HG02678 (cell line): Measurements from ENCODE around the gene TXLNB.
"Not testable (repeated sequence)": the region's sequence is repeated elsewhere in the genome, so short reads cannot be mapped to it uniquely, and the experiment has no call there.

Experiments
- ATAC-seq: cut with Tn5 transposase; IDR thresholded peaks from one replicate; pipeline ENCODE4 v1.9.1; 2021; ENCODE audit warnings: mild to moderate bottlenecking, moderate library complexity; ENCODE audit not compliant: unreplicated experiment

TXLNB gene

DNA sequence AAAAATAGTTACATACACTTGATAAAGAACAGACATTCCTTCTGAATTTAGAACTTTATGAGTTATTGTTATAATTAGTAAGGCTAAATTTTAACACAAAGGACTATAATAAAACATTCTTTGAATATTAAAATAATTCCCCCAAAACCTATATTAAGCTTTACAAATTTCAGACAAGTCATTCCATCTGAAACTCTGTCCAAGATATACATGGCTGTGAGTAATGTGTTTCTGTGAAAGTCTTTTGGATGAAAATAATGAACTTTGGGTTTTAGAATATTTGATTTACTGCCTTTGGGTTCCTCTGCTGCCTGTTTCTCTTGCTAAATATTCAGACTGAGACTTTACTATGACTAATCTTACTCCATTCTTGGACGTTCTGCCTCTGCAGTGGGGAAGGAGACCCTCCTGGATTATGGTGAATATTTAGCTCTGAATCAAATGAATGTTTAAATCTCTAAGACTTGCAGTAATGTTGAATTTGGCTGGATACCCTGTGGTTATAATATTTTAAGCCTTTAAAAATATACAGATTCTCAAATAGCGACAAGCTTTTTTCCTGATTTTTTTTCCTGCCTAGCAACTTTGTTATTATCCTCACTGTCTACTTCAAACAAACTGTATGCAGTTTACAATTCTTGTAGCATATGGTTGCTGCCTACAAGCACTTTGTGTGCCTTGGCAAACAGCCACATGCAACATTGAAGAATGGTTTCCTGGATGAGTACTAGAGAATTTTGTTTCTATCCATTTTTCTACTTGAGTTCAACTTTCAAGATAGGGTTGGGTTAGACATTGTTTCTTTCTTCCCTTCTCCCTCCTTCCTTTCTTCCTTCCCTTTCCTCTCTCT lies 51.4 kb downstream of the TXLNB start:
- no peak for ATAC-seq

DNA sequence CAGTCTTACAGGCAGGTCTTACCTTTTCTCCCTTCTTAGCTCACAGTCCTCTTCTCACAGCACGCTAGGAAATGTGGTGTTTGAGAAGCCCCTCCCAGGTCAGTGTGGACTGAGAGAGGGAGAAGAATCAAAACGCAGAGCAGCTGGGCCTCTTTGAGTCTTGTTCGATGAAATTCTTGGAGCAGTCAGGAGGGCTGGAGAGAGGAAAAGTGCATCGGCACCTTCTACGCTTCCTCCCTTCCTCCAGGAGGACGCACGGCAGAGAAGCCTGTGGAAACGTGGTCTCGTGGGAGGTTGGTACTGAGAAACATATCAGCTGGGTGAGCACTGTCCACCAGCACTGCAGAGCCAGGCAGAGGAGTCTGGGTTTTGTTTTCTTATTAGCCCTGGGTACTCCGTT lies 52.7 kb downstream of the TXLNB start:
- ATAC-seq: no peak

DNA sequence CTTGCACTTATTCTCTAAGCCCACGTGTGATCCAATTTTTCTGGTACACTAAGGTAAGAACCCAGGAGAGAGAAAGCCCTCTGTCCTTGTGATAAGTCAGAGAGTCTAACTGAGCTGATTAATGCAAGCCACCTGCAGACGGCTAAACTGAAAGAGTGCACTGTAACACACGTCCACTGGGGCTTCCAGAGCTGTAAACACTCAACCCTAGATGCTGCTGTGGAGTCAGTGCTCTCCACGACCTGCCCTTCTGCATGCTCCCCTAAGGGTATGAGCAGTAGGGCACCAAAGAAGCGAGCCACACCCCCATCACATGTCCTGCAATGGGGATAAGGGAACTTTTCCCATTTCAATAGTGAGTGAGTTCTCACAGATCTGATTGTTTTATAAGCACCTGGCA lies 55.7 kb downstream of the TXLNB start:
- ATAC-seq: no peak

DNA sequence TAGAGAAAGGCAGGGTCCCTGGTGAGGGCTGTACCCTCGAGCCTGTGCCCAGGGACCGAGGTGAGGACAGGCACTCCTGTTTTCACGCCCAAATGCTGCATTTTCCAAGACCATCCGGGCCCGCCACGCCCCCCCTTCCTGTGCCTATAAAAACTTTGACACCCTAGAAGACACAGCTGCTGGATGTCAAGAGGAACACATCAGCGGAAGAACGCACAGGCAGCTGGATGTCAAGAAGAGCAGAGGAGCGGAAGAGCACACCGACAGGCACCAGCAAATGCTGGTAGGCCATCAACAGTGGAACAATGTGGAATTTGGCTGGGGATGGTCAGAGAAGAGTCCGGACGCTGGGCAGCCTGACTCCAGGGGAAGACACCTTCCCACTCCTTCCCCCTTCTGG lies 56.1 kb downstream of the TXLNB start:
- ATAC-seq: no peak

DNA sequence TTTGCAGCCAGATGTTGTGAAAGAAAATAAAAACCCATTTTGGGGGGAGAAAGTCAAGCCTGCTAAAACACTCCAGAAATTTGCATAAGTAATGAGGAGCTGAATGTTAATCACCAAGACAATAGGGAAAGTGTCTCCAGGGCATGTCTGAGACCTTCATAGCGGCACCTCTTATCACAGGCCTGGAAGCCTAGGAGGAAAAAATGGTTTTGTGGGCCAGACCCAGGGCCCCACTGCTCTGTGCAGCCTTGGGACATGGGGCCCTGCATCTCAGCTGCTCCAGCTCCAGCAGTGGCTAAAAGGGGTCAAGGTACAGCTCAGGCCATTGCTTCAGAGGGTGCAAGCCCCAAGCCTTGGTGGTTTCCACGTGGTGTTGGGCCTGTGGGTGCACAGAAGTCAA lies 57.6 kb downstream of the TXLNB start:
- ATAC-seq: not testable (repeated sequence)

- ATAC-seq: no peak
These were observed 60.6 kb downstream of the TXLNB start for GRCh38 chr6:139231206-139231605.

DNA sequence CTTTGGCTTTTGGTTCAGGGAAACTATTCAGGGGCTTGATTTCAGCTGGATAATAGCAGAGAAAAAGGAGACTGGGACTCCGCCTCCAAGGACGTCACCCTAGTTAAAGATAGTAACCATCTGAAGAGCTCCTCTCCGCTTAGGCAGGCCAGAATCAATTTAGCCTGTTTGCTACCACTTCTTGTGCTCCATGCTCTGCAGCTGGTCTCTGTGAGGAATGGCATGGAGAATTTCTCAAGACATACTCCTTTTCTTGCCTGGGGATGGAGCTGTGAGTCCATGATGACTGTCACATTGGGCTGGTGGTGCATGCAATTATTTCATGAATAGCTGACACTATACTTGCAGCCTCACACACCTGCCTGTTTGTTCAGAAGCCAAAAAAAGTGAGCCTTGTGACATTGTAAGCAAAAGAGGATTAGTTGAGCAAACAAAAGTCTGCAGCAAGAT lies 61.4 kb downstream of the TXLNB start:
- no peak for ATAC-seq

GRCh38 chr6:139228387-139228786 lies 63.4 kb downstream of the TXLNB start:
- ATAC-seq: not testable (repeated sequence)

- ATAC-seq: no peak
These were observed 72.1 kb downstream of the TXLNB start for GRCh38 chr6:139219746-139220145.

GRCh38 chr6:139219271-139219729 lies 72.5 kb downstream of the TXLNB start:
- ATAC-seq: peak; percentile 100

- ATAC-seq: not testable (repeated sequence)
These were observed 79.3 kb downstream of the TXLNB start for GRCh38 chr6:139212460-139212859.

DNA sequence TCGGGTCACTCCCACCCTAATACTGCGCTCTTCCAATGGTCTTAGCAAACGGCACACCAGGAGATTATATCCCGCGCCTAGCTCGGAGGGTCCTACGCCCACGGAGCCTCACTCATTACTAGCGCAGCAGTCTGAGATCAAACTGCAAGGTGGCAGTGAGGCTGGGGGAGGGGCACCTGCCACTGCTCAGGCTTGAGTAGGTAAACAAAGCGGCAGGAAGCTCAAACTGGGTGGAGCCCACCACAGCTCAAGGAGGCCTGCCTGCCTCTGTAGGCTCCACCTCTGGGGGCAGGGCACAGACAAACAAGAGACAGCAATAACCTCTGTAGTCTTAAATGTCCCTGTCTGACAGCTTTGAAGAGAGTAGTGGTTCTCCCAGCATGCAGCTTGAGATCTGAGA lies 81.0 kb downstream of the TXLNB start:
- not testable (repeated sequence) for ATAC-seq

DNA sequence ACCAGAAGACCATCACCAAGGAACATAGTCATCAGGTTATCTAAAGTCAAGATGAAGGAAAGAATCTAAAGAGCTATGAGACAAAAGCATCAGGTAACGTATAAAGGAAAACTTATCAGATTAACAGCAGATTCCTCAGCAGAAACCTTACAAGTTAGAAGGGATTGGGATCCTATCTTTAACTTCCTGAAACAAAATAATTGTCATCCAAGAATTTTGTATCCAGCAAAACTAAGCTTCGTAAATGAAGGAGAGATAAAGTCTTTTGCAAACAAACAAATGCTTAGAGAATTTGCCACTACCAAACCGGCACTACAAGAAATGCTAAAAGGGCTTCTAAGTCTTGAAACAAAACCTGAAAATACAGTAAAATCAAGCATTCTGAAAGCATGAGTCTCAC lies 86.0 kb downstream of the TXLNB start:
- no peak for ATAC-seq

DNA sequence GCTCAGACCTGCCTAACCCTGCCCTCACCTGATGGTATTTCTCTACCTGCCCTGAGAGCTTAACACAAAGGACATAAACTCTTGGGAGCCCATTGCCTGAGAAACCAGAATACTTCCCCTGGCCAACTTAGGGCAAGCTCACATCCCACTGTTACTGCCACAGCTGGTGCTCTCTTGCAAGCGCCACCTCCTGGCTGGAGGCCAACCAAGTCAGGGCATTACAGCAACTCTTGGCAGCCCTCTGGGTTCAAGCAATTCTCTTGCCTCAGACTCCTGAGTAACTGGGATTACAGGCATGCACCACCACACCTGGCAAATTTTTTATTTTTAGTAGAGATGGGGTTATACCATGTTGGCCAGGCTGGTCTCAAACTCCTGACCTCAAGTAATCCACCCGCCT lies 86.8 kb downstream of the TXLNB start:
- ATAC-seq: no peak

DNA sequence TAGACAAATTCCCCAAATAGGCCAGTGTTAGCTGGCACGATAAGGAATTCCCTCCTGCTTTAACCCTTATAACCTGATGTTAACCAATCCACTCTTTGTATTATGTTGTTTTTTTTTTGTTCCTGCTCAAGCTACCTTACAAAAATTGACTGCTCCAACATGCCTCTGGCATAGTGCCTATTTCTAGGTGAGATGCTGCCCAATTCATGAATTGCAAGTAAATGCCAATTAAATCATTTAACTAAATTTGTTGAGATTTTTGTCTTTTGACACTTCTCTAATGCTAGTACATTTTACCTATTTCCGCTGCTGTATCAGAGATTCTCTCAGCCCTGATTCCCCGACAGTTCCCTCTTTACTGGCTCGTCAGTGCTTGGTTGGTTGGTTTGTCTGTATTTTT lies 90.4 kb downstream of the TXLNB start:
- ATAC-seq: no peak

- ATAC-seq: no peak
These were observed 93.1 kb downstream of the TXLNB start for GRCh38 chr6:139198529-139199288.

DNA sequence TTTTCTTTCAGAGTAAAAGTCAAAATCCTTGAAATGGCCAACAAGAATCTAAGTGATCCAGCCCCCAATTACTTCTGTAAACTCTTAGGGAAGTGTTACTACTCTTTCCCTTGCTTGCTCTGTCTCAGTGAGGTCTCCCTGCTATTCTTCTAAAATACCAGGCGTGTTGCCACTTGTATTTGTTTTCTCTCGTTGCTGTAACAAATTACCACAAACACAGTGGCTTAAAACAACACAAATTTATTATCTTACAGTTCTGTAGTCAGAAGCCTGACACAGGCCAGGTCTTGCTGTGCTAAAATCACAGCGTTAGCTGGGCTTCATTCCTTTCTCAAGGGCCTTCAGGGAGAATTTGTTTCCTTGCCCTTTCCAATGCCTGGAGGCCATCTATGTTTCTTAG lies 97.1 kb downstream of the TXLNB start:
- no peak for ATAC-seq
